HG03280 (cell line): ENCODE data around the gene SH2D7.
A peak's percentile ranks its signal among the peaks of the same experiment; 100 is the strongest.

Experiments used
- ATAC-seq: cut with Tn5 transposase; IDR thresholded peaks from one replicate; pipeline ENCODE4 v1.9.1; 2021; ENCODE audit warnings: mild to moderate bottlenecking, moderate library complexity; ENCODE audit not compliant: unreplicated experiment

The SH2D7 gene

GRCh38 chr15:78077053-78077870 lies 15.1 kb upstream of the SH2D7 start, which contains the start of gene TBC1D2B:
TBC1D2B (minus strand) TSS chr15:78077711; CDS start chr15:78077652, 59 bp downstream.
- ATAC-seq, result peak; percentile 79

- ATAC-seq, result no peak
Measured at GRCh38 chr15:78077871-78078210, 14.5 kb upstream of the SH2D7 start.

- ATAC-seq, result no peak
Measured at GRCh38 chr15:78079298-78080087, 12.9 kb upstream of the SH2D7 start.

GRCh38 chr15:78080088-78080460 lies 12.3 kb upstream of the SH2D7 start:
- no peak for ATAC-seq

- ATAC-seq, result no peak
Measured at GRCh38 chr15:78082106-78082742, 10.1 kb upstream of the SH2D7 start.

DNA sequence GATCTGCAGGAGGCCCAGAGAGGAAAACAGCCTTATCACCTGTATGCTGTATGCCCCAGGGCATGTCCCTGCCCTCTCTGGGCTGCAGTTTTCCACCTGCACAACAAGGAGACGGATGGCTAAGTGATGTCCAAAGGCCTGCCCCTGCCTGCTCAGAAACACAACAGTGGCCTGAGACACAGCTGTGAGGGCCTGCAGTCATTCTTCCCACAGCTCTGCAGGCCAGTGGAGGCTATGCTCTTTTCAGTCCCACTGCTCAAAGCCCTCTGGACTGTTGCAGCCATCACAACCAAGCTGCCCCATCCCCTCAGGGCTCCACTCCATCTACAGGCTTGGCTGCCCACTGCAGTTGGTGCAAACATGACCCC lies 9.6 kb upstream of the SH2D7 start:
- no peak for ATAC-seq

- ATAC-seq, result no peak
Measured at GRCh38 chr15:78083186-78083585, 9.2 kb upstream of the SH2D7 start.

DNA sequence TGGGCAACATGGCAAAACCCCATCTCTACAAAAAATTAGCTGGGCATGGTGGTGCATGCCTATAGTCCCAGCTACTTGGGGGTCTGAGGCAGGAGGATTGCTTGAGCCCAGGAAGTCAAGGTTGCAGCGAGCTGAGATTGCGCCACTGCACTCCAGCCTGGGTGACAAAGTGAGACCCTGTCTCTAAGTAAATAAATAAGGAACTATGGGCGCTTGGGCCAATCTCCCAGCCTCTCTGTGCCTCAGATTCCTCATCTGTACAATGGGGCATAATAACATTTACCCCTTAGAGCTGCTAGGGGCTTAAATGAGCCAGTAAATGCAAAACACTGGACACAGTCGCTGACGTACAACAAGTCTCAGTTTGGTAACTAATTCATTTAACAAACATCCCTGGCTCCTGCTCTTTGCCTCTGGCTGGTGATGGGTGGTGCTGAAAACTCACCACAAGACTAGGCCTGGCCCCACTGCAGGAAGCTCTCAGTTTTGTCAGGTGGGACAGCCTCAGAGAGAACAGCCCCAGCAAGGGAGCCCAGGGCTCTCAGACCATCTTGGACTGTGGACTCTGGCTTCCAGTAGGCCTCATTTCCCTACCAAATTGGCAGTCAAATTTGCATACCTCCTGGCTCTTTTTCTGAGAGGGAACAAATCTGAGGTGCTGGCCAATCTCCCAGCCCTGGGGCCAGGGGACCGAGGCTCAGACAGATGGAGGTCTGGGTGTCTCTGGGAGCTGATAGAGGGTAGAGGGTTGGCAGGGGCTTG lies 8.5 kb upstream of the SH2D7 start:
- ATAC-seq, result no peak

GRCh38 chr15:78084449-78084750 lies 8.0 kb upstream of the SH2D7 start:
- ATAC-seq, result no peak

DNA sequence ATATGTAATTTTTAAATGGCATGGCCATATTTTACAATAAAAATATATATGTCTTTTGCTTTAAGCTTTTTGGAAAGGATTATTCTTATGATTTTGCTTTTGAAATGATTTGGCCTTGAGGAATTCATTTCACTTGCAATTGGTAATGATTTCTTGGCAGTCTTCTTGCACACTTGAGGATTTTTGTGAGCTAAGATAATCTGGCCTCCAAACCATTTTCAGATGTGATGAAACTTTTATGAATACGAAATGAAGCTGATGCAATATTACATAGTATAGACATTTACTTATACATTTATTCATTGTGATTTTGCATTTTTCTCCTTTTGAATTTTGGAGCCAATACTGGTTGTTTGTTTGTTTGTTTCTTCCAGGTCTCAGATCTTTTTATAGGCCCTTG lies 6.4 kb upstream of the SH2D7 start:
- no peak for ATAC-seq

DNA sequence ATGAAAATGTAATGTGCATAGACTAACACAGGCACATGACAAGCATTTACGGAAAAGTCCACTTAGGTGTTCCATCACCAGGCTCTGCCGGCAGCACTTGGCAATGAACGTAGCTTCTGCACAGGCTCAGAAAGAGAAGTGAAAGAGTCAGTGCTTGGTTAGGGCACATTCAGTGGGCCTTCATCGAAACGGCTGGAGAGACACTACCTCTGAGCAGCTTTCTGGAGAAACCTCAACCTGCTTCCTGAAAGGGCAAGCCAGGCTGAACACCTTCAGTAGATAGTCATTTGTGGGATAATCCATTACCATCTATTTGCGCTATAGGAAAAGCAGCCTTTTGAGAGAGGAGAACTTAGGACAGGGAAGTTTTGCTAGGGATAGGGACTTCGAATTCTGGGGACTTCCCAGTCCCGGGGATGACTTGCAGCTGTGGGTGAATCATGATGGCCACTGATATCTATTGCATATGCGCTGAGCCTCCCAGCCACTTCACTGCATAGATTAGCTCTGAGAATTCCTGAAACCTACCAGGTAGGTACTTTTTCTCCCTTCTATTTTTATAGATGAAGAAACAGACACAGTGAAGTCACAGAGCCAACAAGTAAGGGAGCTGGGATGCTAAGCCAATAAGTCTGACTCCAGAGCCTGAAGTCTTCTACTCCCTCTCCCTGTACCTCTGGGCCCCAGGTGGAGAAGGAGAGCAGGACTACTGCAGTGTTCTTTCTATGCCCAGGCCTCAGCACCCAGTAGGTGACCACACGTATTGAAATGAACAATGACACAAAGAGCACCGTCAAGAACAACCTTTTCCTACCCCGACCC lies 4.2 kb upstream of the SH2D7 start:
- ATAC-seq, result peak; percentile 58

- no peak for ATAC-seq
Measured at GRCh38 chr15:78088773-78089080, 3.6 kb upstream of the SH2D7 start.

DNA sequence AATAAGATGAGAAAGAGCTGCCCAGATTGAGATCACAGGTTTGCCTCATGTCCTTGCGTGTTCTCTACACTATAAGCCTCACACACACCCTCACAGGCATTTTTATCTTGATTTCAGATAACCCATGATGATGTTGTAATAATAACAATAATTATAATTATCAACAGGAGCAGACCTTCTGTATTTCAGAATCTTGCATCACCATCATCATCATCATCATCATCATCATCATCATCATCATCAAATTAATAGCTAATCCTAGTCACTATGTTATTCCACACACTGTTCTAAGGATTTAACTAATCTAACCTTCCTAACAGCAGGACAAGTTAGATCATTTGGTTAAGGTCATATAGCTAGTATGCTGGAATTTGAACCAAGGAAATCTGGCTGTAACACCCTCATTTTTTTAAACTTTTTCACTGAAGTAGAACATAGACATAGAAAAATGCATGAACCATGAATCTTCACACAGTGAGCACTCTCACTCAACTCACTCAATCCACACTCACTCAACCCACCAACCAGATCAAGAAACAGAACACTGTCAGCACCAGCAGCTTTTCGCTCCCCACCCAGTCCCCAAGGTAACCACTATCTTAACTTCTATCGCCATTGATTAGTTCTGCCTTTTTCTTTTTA lies 1.8 kb upstream of the SH2D7 start:
- no peak for ATAC-seq

GRCh38 chr15:78093242-78094020 lies 1.1 kb downstream of the SH2D7 start:
- no peak for ATAC-seq

DNA sequence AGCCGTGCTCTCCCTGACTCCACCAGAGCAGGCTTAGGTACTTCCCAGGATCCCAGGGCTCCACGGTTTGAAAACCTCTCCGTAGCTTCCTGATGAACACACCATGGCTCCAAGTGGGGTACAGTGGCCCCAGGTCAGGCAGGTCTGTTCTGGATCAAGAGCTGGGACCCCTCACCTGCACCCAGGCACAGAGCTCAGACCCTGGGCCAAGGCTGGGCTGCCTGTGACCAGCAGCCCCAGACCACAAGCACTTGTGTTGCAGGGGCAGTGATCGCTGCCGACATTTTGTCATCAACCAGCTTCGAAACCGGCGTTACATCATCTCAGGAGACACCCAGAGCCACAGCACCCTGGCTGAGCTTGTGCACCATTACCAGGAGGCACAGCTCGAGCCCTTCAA lies 5.3 kb downstream of the SH2D7 start:
- ATAC-seq, result no peak

DNA sequence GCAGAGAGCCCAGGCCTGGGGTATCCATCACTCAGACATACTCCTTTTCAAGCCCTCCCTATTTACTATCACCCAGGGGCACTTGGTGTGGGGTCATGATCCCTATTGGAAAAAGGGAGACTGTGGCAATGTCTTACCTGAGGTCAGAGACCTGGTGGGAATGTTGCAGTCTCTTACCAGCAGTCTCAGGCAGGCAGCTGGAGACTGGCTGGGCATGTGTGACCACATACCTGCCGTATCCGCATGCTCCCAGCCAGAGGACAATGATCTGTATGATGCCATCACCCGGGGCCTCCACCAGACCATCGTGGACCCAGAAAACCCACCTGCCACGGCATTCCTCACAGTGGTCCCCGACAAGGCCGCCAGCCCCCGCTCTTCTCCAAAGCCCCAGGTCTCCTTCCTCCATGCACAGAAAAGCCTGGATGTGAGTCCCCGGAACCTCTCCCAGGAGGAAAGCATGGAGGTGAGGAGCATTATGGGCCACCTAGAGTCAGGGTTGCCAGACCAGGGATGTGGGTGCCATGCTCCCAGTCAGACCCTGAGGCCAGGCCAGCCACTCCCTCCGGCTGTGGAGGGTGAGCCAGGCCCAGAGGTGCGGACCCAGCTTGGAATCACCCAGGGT lies 5.9 kb downstream of the SH2D7 start:
- no peak for ATAC-seq

GRCh38 chr15:78100886-78101285 lies 8.5 kb downstream of the SH2D7 start:
- ATAC-seq, result no peak

DNA sequence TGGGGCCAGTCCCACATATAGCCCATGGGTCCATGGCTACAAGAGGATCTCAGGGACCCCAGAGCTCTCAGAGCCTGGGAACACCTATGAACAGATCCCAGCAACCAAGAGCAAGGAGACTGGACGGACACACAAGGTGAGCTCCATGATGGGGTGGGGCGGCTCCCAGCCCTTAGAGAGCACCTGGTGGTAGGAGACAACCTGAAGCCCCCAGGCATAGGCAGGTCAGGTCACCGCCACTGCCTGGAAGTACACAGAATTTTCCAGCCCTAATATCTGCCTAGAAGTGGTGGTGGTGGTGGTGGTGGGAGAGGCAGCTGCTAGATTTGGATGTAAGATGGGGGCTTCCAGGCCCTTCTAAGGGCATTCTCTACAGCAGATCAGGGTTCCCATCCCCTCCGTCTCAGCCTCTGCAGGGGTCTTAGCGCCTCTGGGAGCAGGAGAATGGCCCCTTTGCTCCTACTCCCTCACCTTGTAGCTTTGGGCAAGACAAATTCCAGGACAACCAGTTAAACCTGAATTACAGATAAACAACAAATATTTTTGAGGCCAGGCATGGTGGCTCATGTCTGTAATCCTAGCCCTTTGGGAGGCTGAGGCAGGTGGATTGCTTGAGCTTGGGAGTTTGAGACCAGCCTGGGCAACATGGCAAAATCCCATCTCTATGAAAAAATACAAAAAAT lies 9.2 kb downstream of the SH2D7 start:
- no peak for ATAC-seq
